Liver (tissue), 9 donors: Measurements from ENCODE around the gene UBQLN1. TPM values are rescaled to one million over a fixed set of nuclear protein-coding genes. Genes with fewer than 3 reads are reported as not detected.

Source experiments
- DNase-seq: peaks from one replicate; pipeline ENCODE4 v3.0.0-alpha.2; 2017; ENCODE audit warnings: low spot score
- H3K27ac ChIP-seq, 2 donors: one replicate each; pipeline ENCODE4 v1.7.0; 2013; ENCODE audit warnings: inconsistent platforms in 2 of 2, low read length in 2 of 2, control low read depth in 1 of 2, low read depth in 1 of 2, mild to moderate bottlenecking in 1 of 2
- H3K27me3 ChIP-seq, 4 donors: one replicate each; pipeline versions ENCODE4 v1.6.1 to v1.7.0; 2013; ENCODE audit warnings: low read length in 3 of 4, inconsistent platforms in 1 of 4, mild to moderate bottlenecking in 1 of 4, moderate library complexity in 1 of 4; ENCODE audit not compliant: control insufficient read depth in 4 of 4, insufficient read depth in 4 of 4
- H3K36me3 ChIP-seq, 4 donors: one replicate each; pipeline versions ENCODE4 v1.6.1 to v1.7.0; 2013; ENCODE audit warnings: low read length in 3 of 4, mild to moderate bottlenecking in 3 of 4, low read depth in 1 of 4, moderate library complexity in 1 of 4; ENCODE audit not compliant: control insufficient read depth in 4 of 4, insufficient read depth in 3 of 4
- H3K4me1 ChIP-seq, 4 donors: one replicate each; pipeline versions ENCODE4 v1.6.1 to v1.7.0; 2013; ENCODE audit warnings: low read length in 3 of 4, mild to moderate bottlenecking in 3 of 4, moderate library complexity in 1 of 4; ENCODE audit not compliant: control insufficient read depth in 4 of 4, insufficient read depth in 4 of 4
- H3K4me3 ChIP-seq, 3 donors: one replicate each; pipeline versions ENCODE4 v1.6.1 to v1.7.0; 2013; ENCODE audit warnings: low read length in 3 of 3, control low read depth in 1 of 3, low read depth in 1 of 3, mild to moderate bottlenecking in 1 of 3
- H3K9ac ChIP-seq, 2 donors: one replicate each; pipeline ENCODE4 v1.7.0; 2013; ENCODE audit warnings: low read length in 2 of 2, mild to moderate bottlenecking in 2 of 2, moderate library complexity in 2 of 2, control low read depth in 1 of 2, low read depth in 1 of 2
- H3K9me3 ChIP-seq, 4 donors: one replicate each; pipeline versions ENCODE4 v1.6.1 to v1.7.0; 2013; ENCODE audit warnings: low read length in 3 of 4; ENCODE audit not compliant: control insufficient read depth in 4 of 4
- ATF3 ChIP-seq: IDR thresholded peaks from 2 replicates; pipeline ENCODE4 v1.6.1; 2016; ENCODE audit warnings: antibody characterized with exemption
- CTCF ChIP-seq: fragments of 150-350 bp; IDR thresholded peaks from 2 replicates; pipeline ENCODE4 v1.5.1; 2017; ENCODE audit warnings: improper control_type of control experiment, low read depth, low read length; ENCODE audit not compliant: missing input control
- EGR1 ChIP-seq, 2 donors: IDR thresholded peaks; 2 replicates each; pipeline ENCODE4 v1.6.1; 2016 to 2018; ENCODE audit warnings: antibody characterized with exemption in 2 of 2, low read depth in 2 of 2
- FOXA1 ChIP-seq: IDR thresholded peaks from 2 replicates; pipeline ENCODE4 v1.6.1; 2016; ENCODE audit warnings: antibody characterized with exemption
- GABPA ChIP-seq, 2 donors: IDR thresholded peaks in 1 of 2; conservative IDR thresholded peaks in 1 of 2; 2 replicates each; pipeline ENCODE4 v1.6.1; 2016; ENCODE audit warnings: antibody characterized with exemption in 2 of 2, mild to moderate bottlenecking in 1 of 2, moderate library complexity in 1 of 2
- HNF4A ChIP-seq, 2 donors: conservative IDR thresholded peaks; 2 replicates each; pipeline ENCODE4 v1.6.1; 2016; ENCODE audit warnings: antibody characterized with exemption in 2 of 2, mild to moderate bottlenecking in 2 of 2
- HNF4G ChIP-seq: IDR thresholded peaks from 2 replicates; pipeline ENCODE4 v1.6.1; 2016; ENCODE audit warnings: antibody characterized with exemption
- JUND ChIP-seq, 2 donors: IDR thresholded peaks; 2 replicates each; pipeline ENCODE4 v1.6.1; 2016; ENCODE audit warnings: antibody characterized with exemption in 2 of 2
- MAX ChIP-seq: IDR thresholded peaks from 2 replicates; pipeline ENCODE4 v1.6.1; 2016; ENCODE audit warnings: antibody characterized with exemption
- NR2F2 ChIP-seq: IDR thresholded peaks from 2 replicates; pipeline ENCODE4 v1.6.1; 2016; ENCODE audit warnings: antibody characterized with exemption
- RAD21 ChIP-seq, 2 donors: IDR thresholded peaks; 2 replicates each; pipeline ENCODE4 v1.6.1; 2016; ENCODE audit warnings: antibody characterized with exemption in 2 of 2, mild to moderate bottlenecking in 2 of 2
- REST ChIP-seq: IDR thresholded peaks from 2 replicates; pipeline ENCODE4 v1.6.1; 2016; ENCODE audit warnings: antibody characterized with exemption, mild to moderate bottlenecking
- RXRA ChIP-seq, 2 donors: IDR thresholded peaks; 2 replicates each; pipeline ENCODE4 v1.6.1; 2017 to 2018; ENCODE audit warnings: antibody characterized with exemption in 2 of 2, mild to moderate bottlenecking in 1 of 2
- SP1 ChIP-seq: IDR thresholded peaks from 2 replicates; pipeline ENCODE4 v1.6.1; 2018; ENCODE audit warnings: antibody characterized with exemption, mild to moderate bottlenecking
- TAF1 ChIP-seq: conservative IDR thresholded peaks from 2 replicates; pipeline ENCODE4 v1.6.1; 2016; ENCODE audit warnings: antibody characterized with exemption, mild to moderate bottlenecking
- YY1 ChIP-seq: IDR thresholded peaks from 2 replicates; pipeline ENCODE4 v1.6.1; 2016; ENCODE audit warnings: antibody characterized with exemption, mild to moderate bottlenecking
- WGBS: extraction: QIAGEN DNeasy Blood & Tissue Kit; methylation state at CpG from one replicate; pipeline ENCODE4 v1.1.7; 2013; 5-methylcytosine and 5-hydroxymethylcytosine counted together
- polyA plus RNA-seq, 2 donors: library from polyadenylated mRNA; stranded (reverse) in 1 of 2; unstranded in 1 of 2; fragments of 200-250 nt in 1 of 2; fragments of >200 nt in 1 of 2; fragmentation: Nextera tagmentation in 1 of 2; extraction: Ambion mirVana in 1 of 2; gene quantifications; one replicate each; pipeline versions ENCODE4 v1.2.1 to v1.2.3, GENCODE V29; 2013 to 2015
- total RNA-seq, 2 donors: library from RNA; depleted of rRNA; stranded (reverse); fragments of >200 nt; gene quantifications; one replicate each; pipeline ENCODE4 v1.2.3, GENCODE V29; 2014
- donor health status: healthy.
- donor health status: healthy.
- donor health status: healthy.
- donor health status: healthy.
- donor health status: healthy.

UBQLN1 gene
- total and polyA plus RNA-seq, 4 donors, result 42.7 to 88.8 (median 63.1) TPM

- Histone ChIP-seq H3K4me3 (peak overlapping the region; percentile 74 to 82 (median 80)), H3K27me3 (no peaks in the 10 kb centered on the region), H3K4me1 (peaks cover 2 to 47% (median 29%) of the 10 kb centered on the region in 4 donors), H3K9ac (peak overlapping the region; percentile 83 to 88), H3K9me3 (no peaks in the 10 kb centered on the region), H3K27ac (peak overlapping the region; percentile 88 to 91), H3K36me3 (peaks cover 0 to 11% (median 0%) of the 10 kb centered on the region in 4 donors)
- 3% methylated on average over 5 of the region's 5 CpGs for WGBS
- no peak for DNase-seq
- TF ChIP-seq MAX, result peak; percentile 50
- TF ChIP-seq RAD21 (IDR thresholded peaks at IDR 0.05), result peak in 1 of 2 donors; percentile 21
- TF ChIP-seq HNF4A (conservative IDR thresholded peaks at IDR 0.05), result peak; percentile 69 to 71
- peak in 1 of 2 donors; percentile 21 for TF ChIP-seq RXRA (IDR thresholded peaks at IDR 0.05)
- TF ChIP-seq SP1, result peak; percentile 33
- TF ChIP-seq EGR1 (IDR thresholded peaks at IDR 0.05; ENCODE audit: low read depth in 2 of 2), result peak in 1 of 2 donors; percentile 35
- no peak for TF ChIP-seq JUND (IDR thresholded peaks at IDR 0.05)
- TF ChIP-seq GABPA (IDR thresholded peaks at IDR 0.05 in 1 of 2, conservative IDR thresholded peaks at IDR 0.05 in 1 of 2), result no peak
- TF ChIP-seq REST, result peak; percentile 64
- TF ChIP-seq TAF1, result peak; percentile 34
- no peak for TF ChIP-seq CTCF
- TF ChIP-seq YY1, result peak; percentile 41
- no peak for TF ChIP-seq HNF4G
- no peak for TF ChIP-seq FOXA1
- peak; percentile 17 for TF ChIP-seq ATF3
These were observed 84.1 kb downstream of the UBQLN1 start for GRCh38 chr9:83623679-83624076.

- DNase-seq, result peak; percentile 71
- Histone ChIP-seq H3K4me3 (peak within 1 kb of the TSS; percentile 74 to 82 (median 80)), H3K27ac (peak within 1 kb of the TSS; percentile 88 to 91), H3K9me3 (no peaks in the 10 kb centered on the region), H3K4me1 (peaks cover 2 to 41% (median 27%) of the 10 kb centered on the region in 4 donors), H3K27me3 (no peaks in the 10 kb centered on the region), H3K36me3 (peaks cover 0 to 11% (median 0%) of the 10 kb centered on the region in 4 donors), H3K9ac (peak within 1 kb of the TSS; percentile 83 to 88)
- no peak for TF ChIP-seq HNF4G
- TF ChIP-seq EGR1 (IDR thresholded peaks at IDR 0.05; ENCODE audit: low read depth in 2 of 2), result peak in 1 of 2 donors; percentile 76
- no peak for TF ChIP-seq RXRA (IDR thresholded peaks at IDR 0.05)
- TF ChIP-seq GABPA (IDR thresholded peaks at IDR 0.05 in 1 of 2, conservative IDR thresholded peaks at IDR 0.05 in 1 of 2), result peak in 1 of 2 donors; percentile 23
- TF ChIP-seq MAX, result peak; percentile 84
- no peak for TF ChIP-seq NR2F2
- no peak for TF ChIP-seq TAF1
- WGBS, result under 1% methylated on average over 79 of the region's 79 CpGs
These were observed 84.6 kb downstream of the UBQLN1 start, which contains the start of gene IDNK for GRCh38 chr9:83622939-83623678. Gene IDNK (plus strand): TSS chr9:83623143. CDS start chr9:83623172, 29 bp downstream.
